ENCODE measurements around the gene C18orf63.
"Not testable (repeated sequence)": the region's sequence is repeated elsewhere in the genome, so short reads cannot be mapped to it uniquely, and the experiment has no call there.

The C18orf63 gene

DNA sequence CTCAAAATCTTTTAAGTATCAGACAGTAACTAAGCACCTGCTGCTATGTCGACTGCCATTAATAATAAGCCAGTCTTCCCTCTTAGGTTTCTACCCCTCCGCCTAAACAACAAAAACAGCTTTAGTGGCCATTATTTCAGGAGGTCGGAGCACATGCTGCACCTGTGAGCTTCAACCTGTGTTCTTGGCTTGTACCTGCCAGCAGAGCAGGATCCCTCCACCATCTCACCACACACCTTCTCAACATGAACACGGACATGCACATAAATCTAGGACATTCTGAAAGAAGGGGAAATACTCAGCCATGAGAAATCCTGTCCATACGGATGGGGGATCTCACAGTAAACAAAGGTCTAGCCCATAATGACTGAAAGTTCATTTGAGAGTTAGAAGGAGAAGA lies 27.6 kb upstream of the C18orf63 start:
- no peaks in the 10 kb centered on the region for H3K36me3 ChIP-seq (ENCODE audit: control insufficient read depth in 1 of 2, insufficient read depth in 2 of 2, low read length in 2 of 2)
- H3K27ac ChIP-seq (ENCODE audit: low read length): no peak overlapping the region
- H3K9me3 ChIP-seq (ENCODE audit: control insufficient read depth in 1 of 2, low read length in 2 of 2): no peaks in the 10 kb centered on the region
- no peaks in the 10 kb centered on the region for H3K27me3 ChIP-seq (ENCODE audit: low read depth, low read length)
- peaks cover 23 to 39% of the 10 kb centered on the region in 2 donors for H3K4me1 ChIP-seq (ENCODE audit: control insufficient read depth in 1 of 2, insufficient read depth in 2 of 2, low read length in 2 of 2)
- H3K4me3 ChIP-seq (ENCODE audit: low read depth in 1 of 2, low read length in 2 of 2): no peak overlapping the region

DNA sequence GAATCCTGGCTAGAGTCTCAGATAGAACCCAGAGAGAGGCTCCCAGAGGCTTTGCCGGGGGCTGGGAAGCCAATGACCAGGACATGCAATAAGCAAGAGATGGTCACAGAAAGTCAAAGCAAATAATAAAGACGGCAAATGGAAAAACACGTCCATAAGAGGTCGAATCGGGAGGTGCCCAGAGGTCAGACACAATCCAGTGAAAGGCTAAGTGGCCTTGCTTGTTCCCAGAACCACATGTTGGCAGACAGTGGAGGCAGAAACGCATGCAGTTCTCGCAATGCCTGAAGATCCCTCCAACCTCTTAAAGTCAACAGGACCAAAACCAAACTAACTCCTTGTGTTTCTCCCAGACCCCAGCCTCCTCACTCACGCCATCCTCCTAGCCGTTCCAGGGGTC lies 26.9 kb upstream of the C18orf63 start:
- Histone ChIP-seq H3K27ac (ENCODE audit: low read length) (peak overlapping the region; percentile 71), H3K4me3 (ENCODE audit: low read depth in 1 of 2, low read length in 2 of 2) (peak overlapping the region in 1 of 2 donors; percentile 31), H3K9me3 (ENCODE audit: control insufficient read depth in 1 of 2, low read length in 2 of 2) (no peaks in the 10 kb centered on the region), H3K36me3 (ENCODE audit: control insufficient read depth in 1 of 2, insufficient read depth in 2 of 2, low read length in 2 of 2) (no peaks in the 10 kb centered on the region), H3K4me1 (ENCODE audit: control insufficient read depth in 1 of 2, insufficient read depth in 2 of 2, low read length in 2 of 2) (peaks cover 16 to 32% of the 10 kb centered on the region in 2 donors), H3K27me3 (ENCODE audit: low read depth, low read length) (no peaks in the 10 kb centered on the region)

DNA sequence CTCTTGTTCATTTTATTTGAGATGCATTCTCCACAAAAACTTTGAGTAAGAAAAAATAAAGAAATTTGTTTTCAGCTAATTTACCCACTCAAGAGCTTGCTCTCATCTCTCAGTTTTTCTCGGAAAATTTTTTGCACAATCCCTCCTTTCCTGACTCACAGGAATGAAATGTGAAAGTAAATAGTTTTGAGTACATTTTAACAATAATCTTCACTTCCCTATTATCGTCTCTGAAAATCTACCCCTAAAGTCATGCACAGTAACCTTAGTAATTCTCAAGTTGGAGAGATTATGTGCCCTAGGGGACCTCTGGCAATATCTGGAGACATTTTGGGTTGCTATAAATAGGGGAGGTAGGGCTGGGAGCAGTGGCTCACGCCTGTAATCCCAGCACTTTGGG lies 26.5 kb upstream of the C18orf63 start:
- Histone ChIP-seq H3K36me3 (ENCODE audit: control insufficient read depth in 1 of 2, insufficient read depth in 2 of 2, low read length in 2 of 2) (no peaks in the 10 kb centered on the region), H3K27ac (ENCODE audit: low read length) (peak overlapping the region; percentile 71), H3K4me3 (ENCODE audit: low read depth in 1 of 2, low read length in 2 of 2) (peak overlapping the region in 1 of 2 donors; percentile 31), H3K27me3 (ENCODE audit: low read depth, low read length) (no peaks in the 10 kb centered on the region), H3K9me3 (ENCODE audit: control insufficient read depth in 1 of 2, low read length in 2 of 2) (no peaks in the 10 kb centered on the region), H3K4me1 (ENCODE audit: control insufficient read depth in 1 of 2, insufficient read depth in 2 of 2, low read length in 2 of 2) (peaks cover 16 to 28% of the 10 kb centered on the region in 2 donors)

DNA sequence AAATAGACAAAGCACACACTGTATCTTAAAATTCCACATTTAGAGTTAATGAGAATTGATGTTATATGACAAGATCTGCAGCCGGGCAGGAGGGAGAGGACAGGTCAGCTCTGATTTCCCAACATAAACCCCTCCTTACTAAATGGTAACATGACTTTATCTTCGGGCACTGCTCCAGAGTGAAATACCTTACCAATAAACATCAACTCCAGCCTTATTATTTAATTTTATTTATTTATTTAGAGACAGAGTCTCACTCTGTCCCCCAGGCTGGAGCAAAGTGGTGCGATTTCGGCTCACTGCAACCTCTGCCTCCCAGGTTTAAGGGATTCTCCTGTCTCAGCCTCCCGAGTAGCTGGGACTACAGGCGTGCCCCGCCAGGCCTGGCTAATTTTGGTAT lies 25.6 kb upstream of the C18orf63 start:
- no peaks in the 10 kb centered on the region for H3K27me3 ChIP-seq (ENCODE audit: low read depth, low read length)
- H3K4me1 ChIP-seq (ENCODE audit: control insufficient read depth in 1 of 2, insufficient read depth in 2 of 2, low read length in 2 of 2): peaks cover 16 to 19% of the 10 kb centered on the region in 2 donors
- no peak overlapping the region for H3K27ac ChIP-seq (ENCODE audit: low read length)

DNA sequence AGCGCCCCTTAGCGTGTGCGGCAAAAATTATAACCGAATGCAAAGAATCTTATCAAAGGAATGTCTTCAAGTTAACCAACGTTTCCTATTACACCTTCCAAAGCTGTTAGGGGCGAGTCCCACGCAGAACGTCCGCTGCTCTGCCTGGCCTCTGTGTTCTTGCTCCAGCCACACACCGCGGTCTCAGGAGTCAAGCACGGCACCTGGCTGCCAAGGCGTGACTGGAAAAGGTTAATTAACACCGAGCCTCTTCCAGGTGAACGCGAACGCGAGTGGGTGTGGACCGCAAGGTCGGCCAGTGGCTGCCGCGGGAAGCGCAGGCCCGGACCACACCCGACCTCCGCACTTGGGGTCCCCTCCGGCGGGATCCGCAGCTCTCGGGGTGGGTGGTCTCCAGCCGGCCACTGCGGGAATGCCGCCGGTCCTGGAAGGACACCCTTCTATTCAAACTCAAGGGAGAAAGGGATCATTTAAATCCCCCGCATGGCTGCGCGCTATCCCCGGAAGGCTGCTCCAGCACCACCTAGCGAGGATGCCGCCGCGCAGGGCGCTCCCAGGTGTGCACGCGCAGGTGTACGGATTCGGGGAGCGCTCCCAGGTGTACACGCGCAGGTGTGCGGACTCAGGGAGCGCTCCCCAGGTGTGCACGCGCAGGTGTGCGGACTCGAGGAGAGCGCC lies 24.7 kb upstream of the C18orf63 start:
- peaks cover 14 to 16% of the 10 kb centered on the region in 2 donors for H3K4me1 ChIP-seq (ENCODE audit: control insufficient read depth in 1 of 2, insufficient read depth in 2 of 2, low read length in 2 of 2)

More for the DNA sequence above, 25.6 kb upstream of the C18orf63 start:
- Histone ChIP-seq H3K36me3 (ENCODE audit: control insufficient read depth in 1 of 2, insufficient read depth in 2 of 2, low read length in 2 of 2) (no peaks in the 10 kb centered on the region), H3K9me3 (ENCODE audit: control insufficient read depth in 1 of 2, low read length in 2 of 2) (no peaks in the 10 kb centered on the region), H3K4me3 (ENCODE audit: low read depth in 1 of 2, low read length in 2 of 2) (no peak overlapping the region)

DNA sequence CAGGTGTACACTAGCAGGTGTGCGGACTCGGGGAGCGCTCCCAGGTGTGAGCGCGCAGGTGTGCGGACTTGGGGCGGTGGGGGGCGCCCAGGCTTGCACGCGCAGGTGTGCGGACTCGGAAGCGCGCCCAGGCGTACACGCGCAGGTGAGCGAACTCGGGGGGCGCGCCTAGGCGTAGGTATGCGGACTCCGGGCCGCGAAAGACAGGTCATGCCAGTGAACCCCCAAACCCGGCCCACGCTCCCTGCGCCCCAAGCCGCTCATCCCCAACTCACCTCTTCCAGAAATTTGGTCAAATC lies 24.2 kb upstream of the C18orf63 start:
- H3K27me3 ChIP-seq (ENCODE audit: low read depth, low read length): no peaks in the 10 kb centered on the region
- H3K4me1 ChIP-seq (ENCODE audit: control insufficient read depth in 1 of 2, insufficient read depth in 2 of 2, low read length in 2 of 2): peaks cover 14 to 16% of the 10 kb centered on the region in 2 donors
- H3K27ac ChIP-seq (ENCODE audit: low read length): no peak overlapping the region
- peak overlapping the region; percentile 80 to 97 for H3K4me3 ChIP-seq (ENCODE audit: low read depth in 1 of 2, low read length in 2 of 2)
- H3K36me3 ChIP-seq (ENCODE audit: control insufficient read depth in 1 of 2, insufficient read depth in 2 of 2, low read length in 2 of 2): no peaks in the 10 kb centered on the region
- no peaks in the 10 kb centered on the region for H3K9me3 ChIP-seq (ENCODE audit: control insufficient read depth in 1 of 2, low read length in 2 of 2)

More for the DNA sequence above, 24.7 kb upstream of the C18orf63 start:
- no peaks in the 10 kb centered on the region for H3K9me3 ChIP-seq (ENCODE audit: control insufficient read depth in 1 of 2, low read length in 2 of 2)
- H3K36me3 ChIP-seq (ENCODE audit: control insufficient read depth in 1 of 2, insufficient read depth in 2 of 2, low read length in 2 of 2): no peaks in the 10 kb centered on the region
- no peaks in the 10 kb centered on the region for H3K27me3 ChIP-seq (ENCODE audit: low read depth, low read length)
- H3K4me3 ChIP-seq (ENCODE audit: low read depth in 1 of 2, low read length in 2 of 2): peak overlapping the region; percentile 80 to 97
- H3K27ac ChIP-seq (ENCODE audit: low read length): peak overlapping the region; percentile 82

DNA sequence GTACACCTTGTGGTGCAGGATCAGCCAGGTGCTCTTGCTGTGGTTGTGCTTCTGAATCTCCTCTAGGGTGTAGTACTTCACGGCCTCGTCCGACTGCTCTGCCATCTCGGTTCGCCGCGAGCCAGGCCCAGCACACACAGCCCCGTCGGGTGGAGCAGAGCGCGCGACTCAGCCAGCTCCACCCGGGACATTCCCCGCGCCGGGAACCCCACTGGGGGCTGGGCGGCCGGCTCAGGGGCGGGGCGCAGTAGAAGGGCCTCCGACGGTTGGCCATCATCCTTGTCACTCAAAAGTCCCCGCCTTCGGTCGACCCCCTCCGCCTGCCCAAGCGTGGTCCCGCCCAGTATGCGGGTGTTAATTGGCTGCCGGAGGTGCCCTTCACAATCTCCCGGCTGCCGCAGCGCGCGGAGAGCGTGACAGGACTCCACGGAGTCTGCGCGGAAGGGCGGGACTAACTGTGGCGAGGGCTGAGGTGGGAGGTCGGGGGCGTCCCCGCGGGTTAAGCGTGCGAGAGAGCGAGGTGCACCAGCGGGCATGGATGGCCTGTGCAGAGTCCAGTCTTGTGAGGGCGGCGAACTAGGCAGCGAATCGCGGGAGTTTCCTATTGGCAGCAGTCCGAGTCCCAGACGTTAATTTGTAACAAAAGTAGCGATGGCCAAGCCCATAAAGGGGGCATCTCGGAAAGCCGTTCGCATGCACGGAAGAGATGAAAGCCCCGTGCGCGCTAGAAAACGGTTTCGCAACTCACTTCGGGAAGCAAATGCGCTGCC lies 23.7 kb upstream of the C18orf63 start, which contains the start of gene CYB5A:
Gene CYB5A, minus strand, starts transcription at position 193 of the 770 bp plus-strand sequence. Its CDS starts 88 bp downstream, at position 105.
- Histone ChIP-seq H3K9me3 (ENCODE audit: control insufficient read depth in 1 of 2, low read length in 2 of 2) (no peaks in the 10 kb centered on the region), H3K27ac (ENCODE audit: low read length) (peak within 1 kb of the TSS; percentile 82), H3K4me1 (ENCODE audit: control insufficient read depth in 1 of 2, insufficient read depth in 2 of 2, low read length in 2 of 2) (peaks cover 13 to 14% of the 10 kb centered on the region in 2 donors), H3K27me3 (ENCODE audit: low read depth, low read length) (no peaks in the 10 kb centered on the region), H3K4me3 (ENCODE audit: low read depth in 1 of 2, low read length in 2 of 2) (peak within 1 kb of the TSS; percentile 80 to 97), H3K36me3 (ENCODE audit: control insufficient read depth in 1 of 2, insufficient read depth in 2 of 2, low read length in 2 of 2) (no peaks in the 10 kb centered on the region)

DNA sequence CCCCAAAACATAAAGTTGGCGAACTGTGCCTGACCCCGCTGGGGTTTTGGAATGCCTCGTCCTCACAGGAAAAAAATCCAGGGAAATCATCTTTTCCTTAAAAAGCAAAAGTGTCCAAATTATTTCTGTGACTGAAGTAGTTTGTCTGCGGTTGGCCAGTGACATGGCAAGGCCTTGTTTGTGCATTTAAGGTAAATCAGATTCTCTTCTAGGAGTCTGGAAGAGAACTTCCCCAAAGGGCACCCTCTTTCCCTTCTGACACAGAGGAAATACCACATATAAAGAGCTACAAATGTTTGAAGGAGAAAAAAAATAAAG lies 23.1 kb upstream of the C18orf63 start:
- Histone ChIP-seq H3K27me3 (ENCODE audit: low read depth, low read length) (no peaks in the 10 kb centered on the region), H3K4me1 (ENCODE audit: control insufficient read depth in 1 of 2, insufficient read depth in 2 of 2, low read length in 2 of 2) (peaks cover 13 to 14% of the 10 kb centered on the region in 2 donors), H3K4me3 (ENCODE audit: low read depth in 1 of 2, low read length in 2 of 2) (peak overlapping the region; percentile 80 to 97), H3K36me3 (ENCODE audit: control insufficient read depth in 1 of 2, insufficient read depth in 2 of 2, low read length in 2 of 2) (no peaks in the 10 kb centered on the region), H3K27ac (ENCODE audit: low read length) (peak overlapping the region; percentile 49), H3K9me3 (ENCODE audit: control insufficient read depth in 1 of 2, low read length in 2 of 2) (no peaks in the 10 kb centered on the region)

DNA sequence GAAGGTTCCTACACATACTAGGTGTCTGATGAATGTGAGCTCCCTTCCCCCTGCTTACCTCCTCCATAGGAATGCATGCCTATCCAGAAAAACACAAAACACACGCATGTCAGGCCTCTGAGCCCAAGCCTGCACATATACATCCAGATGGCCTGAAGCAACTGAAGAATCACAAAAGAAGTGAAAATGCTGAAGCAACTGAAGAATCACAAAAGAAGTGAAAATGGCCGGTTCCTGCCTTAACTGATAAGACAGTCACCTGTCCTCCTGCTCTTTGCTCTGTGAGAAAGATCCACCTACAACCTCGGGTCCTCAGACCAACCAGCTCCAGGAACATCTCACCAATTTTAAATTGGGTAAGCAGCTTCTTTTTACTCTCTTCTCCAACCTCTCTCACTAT lies 22.7 kb upstream of the C18orf63 start:
- peak overlapping the region; percentile 49 for H3K27ac ChIP-seq (ENCODE audit: low read length)
- H3K36me3 ChIP-seq (ENCODE audit: control insufficient read depth in 1 of 2, insufficient read depth in 2 of 2, low read length in 2 of 2); H3K9me3 ChIP-seq (ENCODE audit: control insufficient read depth in 1 of 2, low read length in 2 of 2); H3K27me3 ChIP-seq (ENCODE audit: low read depth, low read length); H3K4me3 ChIP-seq (ENCODE audit: low read depth in 1 of 2, low read length in 2 of 2): not testable (repeated sequence)
- peaks cover 13 to 14% of the 10 kb centered on the region in 2 donors for H3K4me1 ChIP-seq (ENCODE audit: control insufficient read depth in 1 of 2, insufficient read depth in 2 of 2, low read length in 2 of 2)

DNA sequence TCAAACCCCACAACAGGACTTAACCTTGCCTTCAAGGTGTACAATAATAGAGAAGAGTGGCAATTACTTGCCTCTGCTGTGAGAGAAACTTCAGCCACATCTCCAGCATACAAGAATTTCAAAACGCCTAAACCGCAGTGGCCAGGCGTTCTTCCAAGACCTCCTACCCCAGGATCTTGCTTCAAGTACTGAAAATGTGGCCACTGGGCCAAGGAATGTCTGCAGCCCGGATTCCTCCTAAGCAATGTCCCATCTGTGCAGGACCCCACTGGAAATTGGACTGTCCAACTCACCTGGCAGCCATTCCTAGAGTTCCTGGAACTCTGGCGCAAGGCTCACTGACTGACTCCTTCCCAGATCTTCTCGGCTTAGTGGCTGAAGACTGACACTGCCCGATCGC lies 21.1 kb upstream of the C18orf63 start:
- no peaks in the 10 kb centered on the region for H3K9me3 ChIP-seq (ENCODE audit: control insufficient read depth in 1 of 2, low read length in 2 of 2)
- H3K36me3 ChIP-seq (ENCODE audit: control insufficient read depth in 1 of 2, insufficient read depth in 2 of 2, low read length in 2 of 2): no peaks in the 10 kb centered on the region
- H3K4me1 ChIP-seq (ENCODE audit: control insufficient read depth in 1 of 2, insufficient read depth in 2 of 2, low read length in 2 of 2): peaks cover 4 to 14% of the 10 kb centered on the region in 2 donors
- H3K27ac ChIP-seq (ENCODE audit: low read length): no peak overlapping the region
- no peak overlapping the region for H3K4me3 ChIP-seq (ENCODE audit: low read depth in 1 of 2, low read length in 2 of 2)
- no peaks in the 10 kb centered on the region for H3K27me3 ChIP-seq (ENCODE audit: low read depth, low read length)

DNA sequence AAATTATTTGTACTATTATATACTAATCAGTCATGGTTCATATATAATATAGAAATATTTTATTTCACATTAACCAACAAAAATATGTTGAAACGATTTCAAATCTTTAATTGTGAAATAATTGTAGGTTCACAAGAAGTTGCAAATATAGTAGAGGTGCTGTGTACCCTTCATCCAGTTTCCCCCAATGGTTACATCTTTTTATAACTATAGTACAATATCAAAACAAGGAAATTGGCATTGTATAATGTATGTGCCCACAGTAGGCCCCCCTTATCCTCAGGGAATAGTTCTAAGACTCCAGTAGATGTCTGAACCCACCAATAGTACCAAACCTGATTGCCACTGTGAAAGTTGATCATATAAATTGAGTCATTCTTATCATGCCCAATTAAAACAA lies 16.5 kb upstream of the C18orf63 start:
- no peaks in the 10 kb centered on the region for H3K9me3 ChIP-seq (ENCODE audit: control insufficient read depth in 1 of 2, low read length in 2 of 2)
- H3K4me3 ChIP-seq (ENCODE audit: low read depth in 1 of 2, low read length in 2 of 2): no peak overlapping the region
- H3K27me3 ChIP-seq (ENCODE audit: low read depth, low read length): no peaks in the 10 kb centered on the region
- no peak overlapping the region for H3K27ac ChIP-seq (ENCODE audit: low read length)
- no peaks in the 10 kb centered on the region for H3K36me3 ChIP-seq (ENCODE audit: control insufficient read depth in 1 of 2, insufficient read depth in 2 of 2, low read length in 2 of 2)
- H3K4me1 ChIP-seq (ENCODE audit: control insufficient read depth in 1 of 2, insufficient read depth in 2 of 2, low read length in 2 of 2): no peaks in the 10 kb centered on the region
